H9 (cell line): ENCODE measurements around the gene PIK3CG. TPM values are rescaled to one million over a fixed set of nuclear protein-coding genes. Genes with fewer than 3 reads are reported as not detected.
"Not testable (repeated sequence)": the region's sequence is repeated elsewhere in the genome, so short reads cannot be mapped to it uniquely, and the experiment has no call there.

Source experiments
- DNase-seq: peaks from one replicate; pipeline ENCODE4 v3.0.0-alpha.2; 2017
- H2AFZ ChIP-seq: one replicate; pipeline ENCODE4 v1.6.1; 2013; ENCODE audit warnings: mild to moderate bottlenecking, low read length, control low read depth, moderate library complexity
- H2AK5ac ChIP-seq: 2 replicates; pipeline ENCODE4 v1.6.1; 2013; ENCODE audit warnings: low read length, control low read depth, mixed read lengths; ENCODE audit not compliant: insufficient read length
- H2BK120ac ChIP-seq: one replicate; pipeline ENCODE4 v1.6.1; 2013; ENCODE audit warnings: low read depth, mild to moderate bottlenecking, low read length, control low read depth, inconsistent platforms; ENCODE audit not compliant: poor library complexity, severe bottlenecking
- H2BK12ac ChIP-seq: 2 replicates; pipeline ENCODE4 v1.6.1; 2013; ENCODE audit warnings: low read length, control low read depth, mixed read lengths, low read depth; ENCODE audit not compliant: insufficient read length
- H2BK15ac ChIP-seq: 2 replicates; pipeline ENCODE4 v1.6.1; 2013; ENCODE audit warnings: low read depth, low read length, control low read depth
- H2BK20ac ChIP-seq: one replicate; pipeline ENCODE4 v1.6.1; 2013; ENCODE audit warnings: low read depth, mild to moderate bottlenecking, low read length, control low read depth, inconsistent platforms; ENCODE audit not compliant: poor library complexity, severe bottlenecking
- H2BK5ac ChIP-seq: 2 replicates; pipeline ENCODE4 v1.6.1; 2013; ENCODE audit warnings: low read length, control low read depth, mixed read lengths; ENCODE audit not compliant: insufficient read length
- H3K14ac ChIP-seq: 2 replicates; pipeline ENCODE4 v1.6.1; 2013; ENCODE audit warnings: low read length, control low read depth; ENCODE audit not compliant: insufficient read depth
- H3K18ac ChIP-seq: 2 replicates; pipeline ENCODE4 v1.6.1; 2013; ENCODE audit warnings: low read depth, mild to moderate bottlenecking, mixed read lengths, low read length, control low read depth; ENCODE audit not compliant: insufficient read length
- H3K23ac ChIP-seq: 2 replicates; pipeline ENCODE4 v1.6.1; 2013; ENCODE audit warnings: low read length, control low read depth, mixed read lengths, low read depth; ENCODE audit not compliant: insufficient read length
- H3K23me2 ChIP-seq: 2 replicates; pipeline ENCODE4 v1.6.1; 2013; ENCODE audit warnings: low read depth, mild to moderate bottlenecking, mixed read lengths, low read length, control low read depth; ENCODE audit not compliant: insufficient read length, poor library complexity, severe bottlenecking
- H3K27ac ChIP-seq: 2 replicates; pipeline ENCODE4 v1.5.1; 2013; ENCODE audit warnings: low read length, control low read depth, mixed read lengths, low read depth; ENCODE audit not compliant: insufficient read length
- H3K27me3 ChIP-seq: 2 replicates; pipeline ENCODE4 v1.6.1; 2013; ENCODE audit warnings: low read length, control low read depth, inconsistent platforms; ENCODE audit not compliant: insufficient read depth
- H3K4ac ChIP-seq: 2 replicates; pipeline ENCODE4 v1.6.1; 2013; ENCODE audit warnings: low read depth, mild to moderate bottlenecking, control low read depth, inconsistent platforms, low read length, moderate library complexity
- H3K4me1 ChIP-seq: 2 replicates; pipeline ENCODE4 v1.6.1; 2013; ENCODE audit warnings: low read length, control low read depth, inconsistent platforms; ENCODE audit not compliant: insufficient read depth
- H3K4me2 ChIP-seq: 2 replicates; pipeline ENCODE4 v1.6.1; 2013; ENCODE audit warnings: low read length, control low read depth, mixed read lengths; ENCODE audit not compliant: insufficient read length, insufficient read depth
- H3K56ac ChIP-seq: 2 replicates; pipeline ENCODE4 v1.6.1; 2013; ENCODE audit warnings: low read depth, mild to moderate bottlenecking, mixed read lengths, low read length, control low read depth; ENCODE audit not compliant: insufficient read length
- H3K79me1 ChIP-seq: 2 replicates; pipeline ENCODE4 v1.6.1; 2013; ENCODE audit warnings: low read depth, mild to moderate bottlenecking, moderate library complexity, low read length, control low read depth, inconsistent platforms; ENCODE audit not compliant: insufficient read depth, poor library complexity, severe bottlenecking
- H3K79me2 ChIP-seq: 2 replicates; pipeline ENCODE4 v1.6.1; 2013; ENCODE audit warnings: low read length, control low read depth, inconsistent platforms; ENCODE audit not compliant: insufficient read depth
- H3K9ac ChIP-seq: 2 replicates; pipeline ENCODE4 v1.6.1; 2013; ENCODE audit warnings: low read length, control low read depth, mixed read lengths; ENCODE audit not compliant: insufficient read length; ENCODE audit errors: extremely low read depth
- H3K9me3 ChIP-seq: one replicate; pipeline ENCODE4 v1.6.1; 2013; ENCODE audit warnings: low read depth, low read length, inconsistent platforms; ENCODE audit not compliant: control insufficient read depth
- H3T11ph ChIP-seq: one replicate; pipeline ENCODE4 v1.6.1; 2013; ENCODE audit warnings: mild to moderate bottlenecking, low read length, control low read depth, inconsistent platforms
- H4K20me1 ChIP-seq: one replicate; pipeline ENCODE4 v1.6.1; 2013; ENCODE audit not compliant: control insufficient read depth, insufficient read length, insufficient read depth
- H4K5ac ChIP-seq: 2 replicates; pipeline ENCODE4 v1.6.1; 2013; ENCODE audit warnings: low read depth, mild to moderate bottlenecking, mixed read lengths, low read length, control low read depth; ENCODE audit not compliant: insufficient read length
- H4K8ac ChIP-seq: replicated peaks from 2 replicates; pipeline ENCODE4 v1.6.1; 2013; ENCODE audit warnings: low read length, control low read depth, mixed read lengths, low read depth; ENCODE audit not compliant: insufficient read length
- H4K91ac ChIP-seq: 2 replicates; pipeline ENCODE4 v1.6.1; 2013; ENCODE audit warnings: low read depth, mild to moderate bottlenecking, moderate library complexity, mixed read lengths, low read length, control low read depth; ENCODE audit not compliant: insufficient read length
- H3K27ac Mint-ChIP-seq, 3 experiments: 2 replicates in 2 of 3; 3 replicates in 1 of 3; pipeline ENCODE4 v1.8.0; 2020 to 2021; ENCODE audit warnings: mixed read lengths in 3 of 3, mild to moderate bottlenecking in 1 of 3, moderate library complexity in 1 of 3
- H3K27me3 Mint-ChIP-seq: 2 replicates; pipeline ENCODE4 v1.8.0; 2021; ENCODE audit warnings: low read depth, mild to moderate bottlenecking, moderate library complexity, mixed read lengths
- H3K36me3 Mint-ChIP-seq, 3 experiments: 2 replicates in 2 of 3; 3 replicates in 1 of 3; pipeline ENCODE4 v1.8.0; 2020 to 2021; ENCODE audit warnings: low read depth in 3 of 3, mixed read lengths in 3 of 3; ENCODE audit not compliant: insufficient read depth in 1 of 3
- H3K4me1 Mint-ChIP-seq, 2 experiments: 2 replicates each; pipeline ENCODE4 v1.8.0; 2020; ENCODE audit warnings: mixed read lengths in 2 of 2
- H3K4me3 Mint-ChIP-seq, 2 experiments: 2 replicates in 1 of 2; 3 replicates in 1 of 2; pipeline ENCODE4 v1.8.0; 2020 to 2021; ENCODE audit warnings: mild to moderate bottlenecking in 2 of 2, mixed read lengths in 2 of 2, moderate library complexity in 1 of 2
- H3K9me3 Mint-ChIP-seq, 2 experiments: 2 replicates in 1 of 2; 3 replicates in 1 of 2; pipeline ENCODE4 v1.8.0; 2020; ENCODE audit warnings: mild to moderate bottlenecking in 2 of 2, mixed read lengths in 2 of 2, moderate library complexity in 1 of 2
- WGBS: extraction: QIAGEN DNeasy Blood & Tissue Kit; methylation state at CpG from one replicate; pipeline ENCODE4 v1.1.7; 2013; ENCODE audit warnings: missing lambda C conversion rate, low lambda C conversion rate, mixed read lengths; ENCODE audit not compliant: insufficient read length; ENCODE audit errors: extremely low coverage; 5-methylcytosine and 5-hydroxymethylcytosine counted together
- total RNA-seq: library from RNA; stranded (reverse); gene quantifications from 2 replicates; pipeline ENCODE4 v1.2.1, GENCODE V29; 2021
- TF ChIP-seq, protein P1 (sequence below): fragments of 200-600 bp; sonication (generic); conservative IDR thresholded peaks from 3 replicates; pipeline ENCODE4 v1.8.0; 2021; ENCODE audit warnings: antibody characterized with exemption, mild to moderate bottlenecking

PIK3CG gene
- total RNA-seq, 1 experiment from 2014 or later = not detected

DNA sequence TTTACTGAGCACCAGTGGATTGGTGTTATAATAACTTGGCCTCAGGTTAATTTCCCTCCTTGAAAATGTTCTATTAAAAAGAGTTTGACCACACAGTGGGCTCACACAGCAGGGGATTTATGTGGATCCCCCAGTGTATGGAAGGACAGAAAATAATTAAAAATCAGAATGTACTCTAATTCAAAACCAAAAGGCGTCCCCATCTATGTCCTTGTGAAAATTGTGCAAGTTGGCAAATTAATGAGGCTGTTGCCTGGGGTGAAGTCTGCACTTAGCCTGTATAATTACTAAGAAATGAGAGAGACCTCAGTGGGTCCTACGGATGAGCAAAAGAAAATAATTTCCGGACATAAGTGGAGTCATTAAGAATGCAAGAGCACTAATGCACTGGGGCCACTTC, 31.1 kb downstream of the PIK3CG start:
- H3K27ac Mint-ChIP-seq = no peak overlapping the region; a peak in 1 of 7 replicates
- no CpG with 5 or more reads among the region's 3 CpGs for WGBS
- Histone ChIP-seq H4K20me1 (no peaks in the 10 kb centered on the region), H4K5ac (no peak overlapping the region), H3K27me3 (no peaks in the 10 kb centered on the region), H4K91ac (no peak overlapping the region), H2AFZ (no peak overlapping the region), H3K14ac (no peak overlapping the region), H3K4me1 (no peaks in the 10 kb centered on the region; the same call in 1 of the 2 replicates), H3K79me1 (no peaks in the 10 kb centered on the region), H4K8ac (no peak overlapping the region), H3K23ac (no peak overlapping the region), H3K9me3 (no peaks in the 10 kb centered on the region), H3K18ac (no peak overlapping the region), H3K23me2 (no peaks in the 10 kb centered on the region), H3T11ph (no peak overlapping the region), H2BK15ac (no peak overlapping the region), H3K56ac (no peak overlapping the region), H2BK120ac (no peak overlapping the region), H2BK5ac (no peak overlapping the region), H2AK5ac (no peak overlapping the region), H3K27ac (no peak overlapping the region), H2BK20ac (no peak overlapping the region), H3K4me2 (no peak overlapping the region), H2BK12ac (no peak overlapping the region), H3K79me2 (no peaks in the 10 kb centered on the region), H3K9ac (no peak overlapping the region), H3K4ac (no peak overlapping the region)
- peaks cover 3 to 4% of the 10 kb centered on the region in 2 experiments; a peak in 2 of 5 replicates for H3K9me3 Mint-ChIP-seq
- H3K27me3 Mint-ChIP-seq = no peaks in the 10 kb centered on the region
- DNase-seq = no peak
- TF ChIP-seq, protein P1, sequence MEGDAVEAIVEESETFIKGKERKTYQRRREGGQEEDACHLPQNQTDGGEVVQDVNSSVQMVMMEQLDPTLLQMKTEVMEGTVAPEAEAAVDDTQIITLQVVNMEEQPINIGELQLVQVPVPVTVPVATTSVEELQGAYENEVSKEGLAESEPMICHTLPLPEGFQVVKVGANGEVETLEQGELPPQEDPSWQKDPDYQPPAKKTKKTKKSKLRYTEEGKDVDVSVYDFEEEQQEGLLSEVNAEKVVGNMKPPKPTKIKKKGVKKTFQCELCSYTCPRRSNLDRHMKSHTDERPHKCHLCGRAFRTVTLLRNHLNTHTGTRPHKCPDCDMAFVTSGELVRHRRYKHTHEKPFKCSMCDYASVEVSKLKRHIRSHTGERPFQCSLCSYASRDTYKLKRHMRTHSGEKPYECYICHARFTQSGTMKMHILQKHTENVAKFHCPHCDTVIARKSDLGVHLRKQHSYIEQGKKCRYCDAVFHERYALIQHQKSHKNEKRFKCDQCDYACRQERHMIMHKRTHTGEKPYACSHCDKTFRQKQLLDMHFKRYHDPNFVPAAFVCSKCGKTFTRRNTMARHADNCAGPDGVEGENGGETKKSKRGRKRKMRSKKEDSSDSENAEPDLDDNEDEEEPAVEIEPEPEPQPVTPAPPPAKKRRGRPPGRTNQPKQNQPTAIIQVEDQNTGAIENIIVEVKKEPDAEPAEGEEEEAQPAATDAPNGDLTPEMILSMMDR = no peak
- H3K4me3 Mint-ChIP-seq = no peak overlapping the region
- no peaks in the 10 kb centered on the region; a peak in 2 of 7 replicates for H3K36me3 Mint-ChIP-seq
- peaks cover 19 to 28% of the 10 kb centered on the region in 2 experiments for H3K4me1 Mint-ChIP-seq

DNA sequence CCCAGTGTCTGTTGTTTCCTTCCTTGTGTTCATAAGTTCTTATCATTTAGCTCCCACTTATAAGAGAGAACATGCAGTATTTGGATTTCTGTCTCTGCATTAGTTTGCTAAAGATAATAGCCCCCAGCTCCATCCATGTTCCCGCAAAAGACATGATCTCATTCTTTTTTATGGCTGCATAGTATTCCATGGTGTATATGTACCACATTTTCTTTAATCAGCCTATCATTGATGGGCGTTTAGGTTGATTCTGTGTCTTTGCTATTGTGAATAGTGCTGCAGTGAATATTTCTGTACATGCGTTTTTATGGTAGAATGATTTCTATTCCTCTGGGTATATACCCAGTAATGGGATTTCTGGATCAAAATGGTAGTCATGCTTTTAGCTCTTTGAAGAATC, 32.5 kb downstream of the PIK3CG start:
- not testable (repeated sequence) for H2AK5ac ChIP-seq, H3K4me2 ChIP-seq, H3K27me3 ChIP-seq, H2AFZ ChIP-seq, H4K8ac ChIP-seq, H2BK5ac ChIP-seq, H3K56ac ChIP-seq, H3T11ph ChIP-seq, H3K23ac ChIP-seq, H3K27ac ChIP-seq, H3K14ac ChIP-seq, H3K36me3 Mint-ChIP-seq, H4K5ac ChIP-seq, H3K4me3 Mint-ChIP-seq, H2BK12ac ChIP-seq, H3K18ac ChIP-seq, H3K4me1 ChIP-seq, H4K20me1 ChIP-seq, H2BK15ac ChIP-seq, H3K9me3 ChIP-seq, H2BK120ac ChIP-seq, H4K91ac ChIP-seq, H3K9me3 Mint-ChIP-seq, H3K27ac Mint-ChIP-seq, H3K9ac ChIP-seq, H3K23me2 ChIP-seq, H3K4ac ChIP-seq, H2BK20ac ChIP-seq, H3K79me2 ChIP-seq, H3K27me3 Mint-ChIP-seq, H3K79me1 ChIP-seq, DNase-seq
- WGBS = no CpG with 5 or more reads among the region's 3 CpGs
- H3K4me1 Mint-ChIP-seq = peaks cover 22 to 29% of the 10 kb centered on the region in 2 experiments
